NCI-H1105 (cell line): ENCODE data around the gene PDZRN3.
"Not testable (repeated sequence)": the region's sequence is repeated elsewhere in the genome, so short reads cannot be mapped to it uniquely, and the experiment has no call there.

Experiments used
- DNase-seq: peaks from one replicate; lab custom pipeline; 2025; lab: John Stamatoyannopoulos, UW

Gene PDZRN3

DNA sequence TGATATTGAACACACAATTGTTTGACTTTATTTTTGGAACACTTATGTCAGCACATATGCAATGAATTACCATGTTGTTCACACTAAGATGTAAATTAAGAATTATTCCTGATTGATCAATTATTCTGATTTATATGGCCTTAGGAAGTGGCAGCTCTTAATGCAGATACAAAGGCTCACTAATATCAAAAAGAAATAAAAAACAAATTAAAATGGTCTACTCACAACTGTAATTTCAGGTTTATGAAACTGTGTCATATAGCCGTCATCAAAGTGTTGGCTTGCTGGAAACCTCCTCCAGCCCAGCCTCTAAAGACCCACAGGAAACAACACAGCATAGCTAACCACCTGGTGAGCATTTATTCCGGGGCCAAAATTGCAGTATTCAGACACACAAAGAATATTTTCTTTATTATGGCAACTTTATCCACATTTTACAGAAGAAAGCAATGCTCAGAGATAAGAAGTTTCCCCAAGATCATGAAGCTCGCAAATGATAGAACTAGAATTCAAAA, 33.4 kb downstream of the PDZRN3 start:
- DNase-seq, result no peak

DNA sequence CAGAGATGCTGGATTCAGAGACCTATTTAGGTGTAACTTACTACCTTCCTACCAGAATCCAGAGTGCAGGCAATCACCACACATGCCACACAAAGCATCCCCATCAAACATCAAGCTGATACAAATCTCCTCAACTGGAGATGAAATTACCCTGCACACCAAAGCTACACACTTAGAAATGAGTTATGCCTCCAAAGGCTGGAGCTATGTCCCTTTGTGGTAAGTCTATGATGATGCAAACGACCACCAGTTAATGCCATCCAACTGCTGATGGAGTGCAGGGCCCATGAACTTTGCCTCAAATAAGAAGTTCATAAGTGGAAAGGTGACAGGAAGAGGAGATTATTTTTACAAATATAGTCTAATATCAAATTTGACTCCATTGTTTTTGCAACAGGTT, 38.1 kb downstream of the PDZRN3 start:
- DNase-seq, result no peak

DNA sequence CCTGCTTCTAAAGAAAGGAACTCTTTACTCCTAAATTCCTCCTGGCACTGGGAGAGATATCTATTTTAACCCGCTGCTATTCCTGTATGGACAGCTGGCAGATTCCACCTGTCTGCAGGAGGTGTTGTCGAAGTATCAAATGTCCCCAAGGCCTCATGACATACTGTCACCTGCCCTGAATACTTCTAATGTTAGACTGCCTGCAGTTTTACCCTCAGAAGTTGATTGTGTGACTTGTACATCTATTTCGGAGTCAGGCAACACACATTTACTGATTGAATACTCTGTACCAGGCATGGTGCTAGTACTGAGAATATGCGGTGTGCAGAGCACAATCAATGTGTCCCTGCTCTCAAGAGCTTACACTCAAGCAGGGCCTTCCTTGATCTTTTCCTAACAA, 38.6 kb downstream of the PDZRN3 start:
- no peak for DNase-seq

- no peak for DNase-seq
These were observed 39.9 kb downstream of the PDZRN3 start for GRCh38 chr3:73584873-73585272.

- no peak for DNase-seq
These were observed 42.2 kb downstream of the PDZRN3 start for GRCh38 chr3:73582535-73582934.

DNA sequence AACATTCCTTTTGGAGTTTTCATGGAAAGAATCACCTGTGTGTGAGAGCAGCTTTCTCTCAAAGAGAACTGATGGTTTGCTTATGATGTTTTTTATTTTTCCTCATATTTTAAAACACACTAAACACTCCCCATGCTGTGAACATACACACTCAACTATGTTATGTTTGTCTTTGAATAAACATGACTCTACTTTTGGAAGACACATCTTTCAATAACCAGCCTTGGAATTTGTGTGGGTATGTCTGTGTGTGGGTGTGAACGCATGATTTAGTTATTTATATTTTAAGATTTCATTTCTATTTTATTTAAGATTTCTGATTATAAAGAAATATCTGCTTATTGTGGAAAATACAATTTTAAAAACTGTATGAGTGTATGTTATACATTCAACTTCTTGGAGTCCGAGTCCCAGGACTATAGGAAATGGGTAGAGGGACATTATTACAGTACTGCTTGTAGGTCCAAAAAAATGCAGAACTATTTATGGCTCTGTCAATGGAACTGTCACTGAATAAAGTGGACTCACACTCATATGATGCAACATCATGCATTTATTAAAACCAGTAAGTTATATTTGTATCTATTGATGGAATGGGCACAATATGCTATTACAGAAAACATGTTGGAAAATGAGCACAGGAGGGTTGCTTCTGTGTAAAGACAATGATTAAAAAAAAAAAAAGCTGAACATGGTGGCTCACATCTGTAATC, 43.5 kb downstream of the PDZRN3 start:
- no peak for DNase-seq

GRCh38 chr3:73580343-73580742, 44.4 kb downstream of the PDZRN3 start:
- peak; percentile 34 for DNase-seq

- no peak for DNase-seq
These were observed 47.0 kb downstream of the PDZRN3 start for GRCh38 chr3:73577704-73578103.

GRCh38 chr3:73576999-73577461, 47.7 kb downstream of the PDZRN3 start:
- no peak for DNase-seq

DNA sequence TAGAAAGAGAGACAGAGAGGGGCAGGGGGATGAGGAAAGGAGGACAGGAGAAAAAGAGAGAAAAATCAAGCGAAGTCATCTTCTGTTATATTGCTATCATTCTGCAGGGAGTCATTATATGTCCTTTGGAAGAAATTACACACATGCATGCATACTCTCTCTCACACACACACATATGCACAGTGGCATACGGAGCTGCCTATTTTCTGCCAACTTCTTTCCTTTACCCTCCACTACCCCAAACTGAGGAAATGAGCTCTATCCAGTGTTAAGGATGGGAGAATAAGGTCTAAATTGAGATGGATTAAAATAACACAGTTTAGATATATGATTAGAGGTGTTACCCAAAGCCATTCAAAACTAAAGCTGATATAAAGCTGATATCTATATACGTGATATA, 48.8 kb downstream of the PDZRN3 start:
- no peak for DNase-seq

- no peak for DNase-seq
These were observed 49.2 kb downstream of the PDZRN3 start for GRCh38 chr3:73575519-73575918.

DNA sequence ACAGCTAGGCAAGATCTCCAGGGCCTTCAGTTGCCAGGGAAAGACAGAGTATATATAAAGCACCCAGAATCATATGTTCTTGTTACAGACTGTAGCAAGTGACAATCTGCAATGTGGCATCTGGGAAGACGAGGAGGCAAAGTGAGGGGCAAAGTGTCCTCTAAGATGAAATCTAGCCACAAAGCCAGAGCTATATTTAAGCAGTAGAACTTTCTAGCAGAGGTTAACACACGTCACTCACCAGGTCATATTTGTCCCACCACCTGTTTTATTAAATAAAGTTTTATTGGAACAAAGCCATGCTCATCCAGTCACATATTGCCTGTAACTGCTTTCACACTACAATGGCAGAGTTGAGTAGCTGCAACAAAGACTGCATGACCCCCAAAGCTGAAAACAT, 51.5 kb downstream of the PDZRN3 start:
- no peak for DNase-seq

GRCh38 chr3:73572368-73572767, 52.4 kb downstream of the PDZRN3 start:
- DNase-seq, result no peak

- no peak for DNase-seq
These were observed 53.4 kb downstream of the PDZRN3 start for GRCh38 chr3:73571238-73571794.

GRCh38 chr3:73569246-73569760, 55.4 kb downstream of the PDZRN3 start:
- no peak for DNase-seq

GRCh38 chr3:73568371-73568862, 56.3 kb downstream of the PDZRN3 start:
- DNase-seq, result no peak

- not testable (repeated sequence) for DNase-seq
These were observed 59.4 kb downstream of the PDZRN3 start for GRCh38 chr3:73565374-73565773.

DNA sequence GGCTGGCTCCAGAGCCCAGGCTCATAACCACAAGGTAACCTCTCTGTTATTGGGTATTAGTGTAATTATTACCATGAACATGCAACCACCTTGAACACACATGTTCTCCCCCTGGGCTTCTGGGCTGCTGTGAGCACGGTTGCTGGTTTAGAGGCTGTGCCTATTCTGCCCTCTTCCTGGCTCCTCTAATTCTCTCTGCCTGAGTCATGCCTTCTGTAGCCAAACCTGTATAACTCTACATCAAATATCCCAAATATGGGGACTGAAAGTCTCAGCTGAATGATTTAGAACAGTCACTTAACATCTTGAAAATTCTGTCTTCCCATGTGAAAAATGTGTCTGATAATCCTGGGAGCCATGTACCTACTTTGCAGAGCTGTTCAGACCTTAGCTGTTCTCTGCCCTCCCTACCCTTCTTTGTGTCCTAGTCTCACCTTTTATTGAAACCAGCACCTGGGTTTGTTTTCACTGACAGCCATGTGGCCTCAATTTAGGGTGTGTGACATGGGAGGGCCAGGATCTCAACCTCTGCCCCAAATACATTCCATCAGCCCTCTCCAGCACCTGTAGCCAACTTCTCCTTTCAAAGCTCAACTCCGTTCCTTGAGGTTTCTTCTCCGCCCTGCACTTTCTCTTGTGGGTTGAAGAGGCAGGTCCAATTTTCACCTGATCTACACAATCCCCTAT, 60.7 kb downstream of the PDZRN3 start:
- DNase-seq, result no peak

DNA sequence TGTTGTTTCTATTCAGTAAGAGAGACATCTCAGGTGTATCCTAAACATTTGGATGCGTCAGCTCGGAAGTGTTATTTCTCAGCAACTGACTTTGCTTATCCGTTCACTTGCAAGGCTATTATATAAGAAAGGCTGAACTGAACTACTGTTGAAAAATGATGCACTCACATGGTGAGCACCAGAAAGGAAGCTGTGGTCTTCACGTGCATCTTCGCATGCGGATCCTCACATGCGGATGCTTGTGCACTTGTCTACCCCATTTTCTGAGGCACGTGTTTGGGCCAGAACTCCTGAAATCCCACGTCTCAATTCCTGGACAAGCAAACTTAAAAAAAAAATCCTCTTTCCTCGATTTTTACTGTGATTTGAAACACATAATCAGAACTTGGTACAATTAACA, 63.2 kb downstream of the PDZRN3 start:
- no peak for DNase-seq

DNA sequence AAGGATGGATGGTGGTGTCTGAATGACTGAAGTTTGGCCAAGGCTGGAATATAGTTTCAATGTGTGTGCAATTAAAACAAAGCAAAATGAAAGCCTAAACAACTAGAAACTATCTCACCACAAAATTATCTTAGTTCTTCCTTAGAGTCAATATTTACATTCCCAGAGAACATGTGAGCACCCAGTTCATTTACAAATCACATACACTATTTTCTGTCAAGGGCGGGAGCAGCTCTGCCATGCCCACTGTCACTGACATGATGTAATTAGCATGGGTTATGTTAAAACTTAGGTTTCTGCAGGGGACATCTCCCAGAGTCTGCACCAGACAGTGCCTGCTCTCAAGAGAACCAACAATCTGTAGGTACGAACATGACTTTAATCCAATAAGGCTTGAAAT, 65.0 kb downstream of the PDZRN3 start:
- no peak for DNase-seq

DNA sequence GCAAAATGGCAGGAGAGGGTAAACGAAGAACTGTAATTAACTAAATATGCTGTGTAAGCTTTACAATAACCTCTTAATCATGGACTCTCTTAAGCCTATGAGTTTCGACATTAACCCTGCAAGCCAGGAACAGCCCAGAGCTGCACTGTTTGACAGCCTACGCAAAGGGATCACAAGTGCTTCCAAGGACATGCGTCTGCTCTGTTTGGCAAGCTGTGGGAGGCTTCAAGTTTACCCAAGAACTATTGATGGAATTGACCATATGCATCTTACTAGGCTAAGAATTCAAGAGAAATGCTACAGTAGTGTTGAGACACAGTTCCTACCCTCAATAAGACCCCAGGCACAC, 66.0 kb downstream of the PDZRN3 start:
- DNase-seq, result no peak

DNA sequence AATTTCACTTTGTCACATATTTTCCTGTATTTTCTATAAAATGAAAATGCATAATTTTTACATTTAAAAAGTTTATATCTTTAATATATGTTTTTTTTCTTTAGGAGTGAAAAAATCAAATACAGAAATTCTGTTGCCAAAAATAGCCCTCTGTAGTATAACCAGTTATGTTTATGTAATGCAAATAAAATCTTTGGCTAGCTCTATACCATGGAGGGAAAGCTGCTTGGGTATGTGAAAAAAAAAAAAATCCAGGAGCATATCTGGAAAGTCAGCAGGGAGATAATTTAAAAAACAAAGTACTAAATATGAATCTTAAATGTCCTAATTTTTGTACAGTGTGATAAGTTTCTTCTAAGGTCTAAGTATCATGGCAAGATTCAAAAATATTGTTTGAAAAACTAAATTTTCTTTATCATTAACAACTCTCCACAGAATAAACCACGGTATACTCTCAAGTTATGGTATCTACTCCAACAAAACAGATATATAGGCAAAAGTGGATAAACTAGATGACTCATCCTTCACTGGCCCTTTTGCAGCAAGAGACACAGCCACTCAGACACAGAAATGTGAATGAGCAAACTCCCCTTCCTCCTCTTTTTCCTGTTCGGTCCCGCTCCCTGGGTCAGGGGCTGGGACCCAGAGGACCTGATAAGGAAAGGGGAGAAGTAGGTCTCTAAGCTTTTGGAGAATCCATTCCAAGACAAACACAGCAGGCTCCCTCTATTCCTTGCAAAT, 66.6 kb downstream of the PDZRN3 start:
- DNase-seq, result no peak
